Lower leg skin (tissue), 3 donors: Measurements from ENCODE around the gene COQ4.

Experiments
- POLR2A ChIP-seq, 2 donors: fragments of 450-650 bp; IDR thresholded peaks; one replicate each; pipeline ENCODE4 v1.6.1; 2016 to 2017; ENCODE audit warnings: antibody characterized with exemption in 2 of 2, mild to moderate bottlenecking in 1 of 2, moderate library complexity in 1 of 2
- TF ChIP-seq, protein P1 (sequence below), 3 donors: fragments of 450-650 bp; IDR thresholded peaks; one replicate each; pipeline ENCODE4 v1.5.1; 2016; ENCODE audit warnings: antibody characterized with exemption in 3 of 3, mild to moderate bottlenecking in 3 of 3, moderate library complexity in 2 of 3

DNA sequence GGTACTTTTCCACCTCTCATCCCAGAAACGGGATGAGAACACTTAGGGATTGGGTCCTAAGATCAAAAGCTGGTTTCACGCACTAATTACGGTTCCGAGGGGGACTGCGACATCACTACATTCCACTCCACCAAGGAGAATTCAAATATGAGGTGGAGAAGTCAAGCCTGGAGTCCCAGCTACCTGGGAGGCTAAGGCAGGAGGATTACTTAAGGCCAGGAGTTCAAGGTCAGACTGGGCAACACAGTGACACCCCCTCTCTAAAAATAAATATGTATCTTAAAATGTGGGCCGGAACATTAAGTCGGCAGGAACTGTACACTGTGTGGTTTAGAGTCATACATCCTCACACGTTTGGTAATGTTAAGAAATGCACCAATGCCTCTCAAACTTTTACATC lies 48.4 kb upstream of the COQ4 start:
- TF ChIP-seq, protein P1, sequence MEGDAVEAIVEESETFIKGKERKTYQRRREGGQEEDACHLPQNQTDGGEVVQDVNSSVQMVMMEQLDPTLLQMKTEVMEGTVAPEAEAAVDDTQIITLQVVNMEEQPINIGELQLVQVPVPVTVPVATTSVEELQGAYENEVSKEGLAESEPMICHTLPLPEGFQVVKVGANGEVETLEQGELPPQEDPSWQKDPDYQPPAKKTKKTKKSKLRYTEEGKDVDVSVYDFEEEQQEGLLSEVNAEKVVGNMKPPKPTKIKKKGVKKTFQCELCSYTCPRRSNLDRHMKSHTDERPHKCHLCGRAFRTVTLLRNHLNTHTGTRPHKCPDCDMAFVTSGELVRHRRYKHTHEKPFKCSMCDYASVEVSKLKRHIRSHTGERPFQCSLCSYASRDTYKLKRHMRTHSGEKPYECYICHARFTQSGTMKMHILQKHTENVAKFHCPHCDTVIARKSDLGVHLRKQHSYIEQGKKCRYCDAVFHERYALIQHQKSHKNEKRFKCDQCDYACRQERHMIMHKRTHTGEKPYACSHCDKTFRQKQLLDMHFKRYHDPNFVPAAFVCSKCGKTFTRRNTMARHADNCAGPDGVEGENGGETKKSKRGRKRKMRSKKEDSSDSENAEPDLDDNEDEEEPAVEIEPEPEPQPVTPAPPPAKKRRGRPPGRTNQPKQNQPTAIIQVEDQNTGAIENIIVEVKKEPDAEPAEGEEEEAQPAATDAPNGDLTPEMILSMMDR (IDR thresholded peaks at IDR 0.05), result no peak
- TF ChIP-seq POLR2A (IDR thresholded peaks at IDR 0.05), result no peak
